Activated CD8-positive, alpha-beta T cell treated with anti-CD3 and anti-CD28 coated beads for 36 hours (primary cell): ENCODE data around the gene LGALS9. TPM values are rescaled to one million over a fixed set of nuclear protein-coding genes. Genes with fewer than 3 reads are reported as not detected.
"Not testable (repeated sequence)": the region's sequence is repeated elsewhere in the genome, so short reads cannot be mapped to it uniquely, and the experiment has no call there.

ENCODE experiments used
- ATAC-seq: fragments of 200-7000 bp; cut with Tn5 transposase; one replicate; pipeline ENCODE4 v1.10.0; 2021; ENCODE audit warnings: mild to moderate bottlenecking, moderate library complexity
- CTCF ChIA-PET: fragments of 350-600 bp; sonication (Branson Sonifier 250); formaldehyde crosslinking; loops from one replicate; lab custom pipeline; 2021; ENCODE audit warnings: antibody characterized with exemption; lab: Charles Lee
- POLR2A ChIA-PET: fragments of 350-600 bp; sonication (Branson Sonifier 250); formaldehyde crosslinking; loops from one replicate; lab custom pipeline; 2021; ENCODE audit warnings: antibody characterized with exemption; lab: Charles Lee
- DNase-seq: peaks from one replicate; pipeline ENCODE4 v3.0.0-alpha.2; 2020
- H3K27ac Mint-ChIP-seq: one replicate; pipeline ENCODE4 v1.8.0; 2021; ENCODE audit warnings: mild to moderate bottlenecking, mixed read lengths
- H3K27me3 Mint-ChIP-seq: one replicate; pipeline ENCODE4 v1.8.0; 2021; ENCODE audit warnings: mixed read lengths
- H3K36me3 Mint-ChIP-seq: one replicate; pipeline ENCODE4 v1.8.0; 2021; ENCODE audit warnings: low read depth, mixed read lengths
- H3K4me1 Mint-ChIP-seq: one replicate; pipeline ENCODE4 v1.8.0; 2021; ENCODE audit warnings: low read depth, mixed read lengths
- H3K4me3 Mint-ChIP-seq: one replicate; pipeline ENCODE4 v1.8.0; 2021; ENCODE audit warnings: mild to moderate bottlenecking, moderate library complexity, mixed read lengths
- H3K9me3 Mint-ChIP-seq: one replicate; pipeline ENCODE4 v1.8.0; 2021; ENCODE audit warnings: mixed read lengths
- CTCF ChIP-seq: fragments of 200-600 bp; IDR thresholded peaks from one replicate; pipeline ENCODE4 v1.8.0; 2022; ENCODE audit warnings: antibody characterized with exemption, mild to moderate bottlenecking
- intact Hi-C: fragments of 100-400 bp; cut with micrococcal nuclease; formaldehyde crosslinking; loops from one replicate; pipeline ENCODE4 v1.10.0; 2022
- total RNA-seq, 2 experiments: library from RNA; stranded (reverse); gene quantifications; one replicate each; pipeline ENCODE4 v1.2.3, GENCODE V29; 2021

LGALS9 gene
- total RNA-seq, 2 experiments from 2014 or later: 17.3 to 18.4 TPM

GRCh38 chr17:27654654-27655524 lies 23.9 kb downstream of the LGALS9 start:
- intact Hi-C loops: loop anchor here (2.0 to 5.0 kb wide), 2 partner anchors 53 to 102 kb away; no protein-coding TSS in a partner anchor
- Mint-ChIP-seq H3K36me3 (no peaks in the 10 kb centered on the region), H3K9me3 (no peaks in the 10 kb centered on the region), H3K27me3 (peaks cover 2% of the 10 kb centered on the region), H3K4me3 (no peak overlapping the region), H3K27ac (no peak overlapping the region), H3K4me1 (peaks cover 5% of the 10 kb centered on the region)
- ATAC-seq (peak; percentile 97), DNase-seq (peak; percentile 85)
- ChIA-PET POLR2A (no interaction called here), CTCF (interaction anchor here (0.6 to 10.0 kb wide), 41 partner anchors 9 to 322 kb away, joined by 3 to 152 read pairs (median 4); partner anchors contain the start of gene LGALS9)
- peak; percentile 97 for TF ChIP-seq CTCF

GRCh38 chr17:27655525-27656111 lies 24.6 kb downstream of the LGALS9 start:
- DNase-seq, H3K9me3 Mint-ChIP-seq, ATAC-seq, POLR2A ChIA-PET, H3K4me3 Mint-ChIP-seq, H3K4me1 Mint-ChIP-seq, H3K27me3 Mint-ChIP-seq, H3K36me3 Mint-ChIP-seq, H3K27ac Mint-ChIP-seq: not testable (repeated sequence)
- CTCF ChIA-PET: interaction anchor here (0.8 to 10.0 kb wide), 16 partner anchors 11 to 237 kb away, joined by 3 to 152 read pairs (median 4); no protein-coding TSS in a partner anchor
- intact Hi-C loops: loop anchor here (2.0 kb wide), 1 partner anchor 101 kb away; no protein-coding TSS in a partner anchor

DNA sequence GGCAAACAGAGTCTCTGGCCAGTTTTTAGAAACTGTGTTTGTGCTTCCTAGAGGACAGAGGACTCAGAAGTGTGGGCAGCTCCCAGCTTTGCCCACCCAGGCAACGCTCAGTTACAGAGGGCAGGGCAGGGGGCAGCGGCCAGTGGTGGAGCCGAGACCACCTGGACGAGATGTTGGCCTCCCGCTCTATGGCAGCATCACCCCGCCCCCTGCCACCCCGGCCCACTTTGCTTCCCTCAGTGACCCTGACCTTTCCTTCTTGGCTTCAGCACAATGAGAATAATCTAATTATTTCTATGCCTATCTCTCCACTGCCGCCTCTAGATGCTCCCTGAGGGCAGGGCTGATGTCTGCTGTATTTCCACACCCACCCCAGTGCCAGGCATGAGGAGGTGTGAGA lies 25.6 kb downstream of the LGALS9 start:
- H3K9me3 Mint-ChIP-seq, ATAC-seq, POLR2A ChIA-PET, DNase-seq, H3K36me3 Mint-ChIP-seq, H3K4me3 Mint-ChIP-seq, H3K27ac Mint-ChIP-seq, intact Hi-C loops, H3K4me1 Mint-ChIP-seq, H3K27me3 Mint-ChIP-seq: not testable (repeated sequence)
- CTCF ChIA-PET: interaction anchor here (1.5 kb wide), 1 partner anchor 223 kb away, joined by 4 read pairs; no protein-coding TSS in a partner anchor

DNA sequence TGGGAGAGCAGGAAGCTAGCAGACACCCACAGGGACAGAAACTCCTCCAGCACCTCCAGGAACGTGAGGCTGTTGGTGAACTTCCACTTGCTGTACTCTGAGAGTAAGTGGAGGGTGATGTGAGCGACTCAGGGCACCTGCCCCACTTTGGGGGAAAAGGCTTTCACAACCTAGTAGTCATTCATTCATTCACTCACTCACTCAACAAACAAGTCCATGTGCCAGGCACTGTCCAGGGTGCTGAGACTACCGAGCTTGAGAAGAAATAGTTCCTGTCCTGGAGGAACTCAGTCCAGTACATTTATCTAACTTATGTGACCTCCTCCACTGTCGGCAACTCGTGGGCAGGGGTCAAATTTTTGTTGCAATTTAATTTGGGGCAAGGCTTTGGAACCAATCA lies 26.6 kb downstream of the LGALS9 start:
- no peak overlapping the region for H3K27ac Mint-ChIP-seq
- DNase-seq (peak; percentile 32), ATAC-seq (no peak)
- no peaks in the 10 kb centered on the region for H3K9me3 Mint-ChIP-seq
- no peak for TF ChIP-seq CTCF
- POLR2A ChIA-PET: no interaction called here
- intact Hi-C loops: no loop called here
- H3K4me1 Mint-ChIP-seq: peaks cover 3% of the 10 kb centered on the region
- H3K4me3 Mint-ChIP-seq: no peak overlapping the region
- CTCF ChIA-PET: interaction anchor here (2.1 kb wide), 1 partner anchor 98 kb away, joined by 7 read pairs; no protein-coding TSS in a partner anchor
- no peaks in the 10 kb centered on the region for H3K36me3 Mint-ChIP-seq
- H3K27me3 Mint-ChIP-seq: peaks cover under 1% of the 10 kb centered on the region

- CTCF ChIA-PET: no interaction called here
Measured at GRCh38 chr17:27659683-27660082, 28.7 kb downstream of the LGALS9 start.

More at GRCh38 chr17:27659683-27660082, 28.7 kb downstream of the LGALS9 start:
- H3K36me3 Mint-ChIP-seq: no peaks in the 10 kb centered on the region
- H3K4me3 Mint-ChIP-seq: no peak overlapping the region
- no peak for DNase-seq
- no peaks in the 10 kb centered on the region for H3K27me3 Mint-ChIP-seq
- H3K27ac Mint-ChIP-seq: no peak overlapping the region
- ATAC-seq: no peak
- no peaks in the 10 kb centered on the region for H3K4me1 Mint-ChIP-seq
- no peak for TF ChIP-seq CTCF
- POLR2A ChIA-PET: interaction anchor here (0.9 kb wide), 1 partner anchor 21 kb away, joined by 4 read pairs; no protein-coding TSS in a partner anchor
- H3K9me3 Mint-ChIP-seq: no peaks in the 10 kb centered on the region
- intact Hi-C loops: loop anchor here (5.0 kb wide), 1 partner anchor 223 kb away; no protein-coding TSS in a partner anchor
